Psoas muscle (tissue), 8 donors: Measurements from ENCODE around the gene HNRNPUL2. TPM values are rescaled to one million over a fixed set of nuclear protein-coding genes. Genes with fewer than 3 reads are reported as not detected.

ENCODE experiments used
- ATAC-seq, 4 donors: fragments of 200-7000 bp; cut with Tn5 transposase; one replicate each; pipeline ENCODE4 v1.9.1; 2020; ENCODE audit warnings: moderate library complexity in 3 of 4, mild to moderate bottlenecking in 2 of 4
- DNase-seq, 2 donors: peaks; one replicate each; pipeline ENCODE4 v3.0.0-alpha.2; 2020
- H3K27ac ChIP-seq: fragments of 200-600 bp; one replicate; pipeline ENCODE4 v1.8.0; 2022
- H3K27me3 ChIP-seq, 3 donors: fragments of 200-600 bp in 1 of 3; one replicate each; pipeline versions ENCODE4 v1.6.1 to v1.8.0; 2013 to 2022; ENCODE audit warnings: low read length in 2 of 3, mild to moderate bottlenecking in 2 of 3, moderate library complexity in 1 of 3; ENCODE audit not compliant: insufficient read depth in 3 of 3
- H3K36me3 ChIP-seq, 2 donors: fragments of 200-600 bp in 1 of 2; one replicate each; pipeline versions ENCODE4 v1.6.1 to v1.8.0; 2013 to 2022; ENCODE audit warnings: low read depth in 1 of 2, mild to moderate bottlenecking in 1 of 2, moderate library complexity in 1 of 2; ENCODE audit not compliant: insufficient read depth in 1 of 2
- H3K4me1 ChIP-seq: fragments of 200-600 bp; one replicate; pipeline ENCODE4 v1.8.0; 2022
- H3K4me3 ChIP-seq: fragments of 200-600 bp; one replicate; pipeline ENCODE4 v1.8.0; 2022; ENCODE audit warnings: mild to moderate bottlenecking
- H3K9me3 ChIP-seq: fragments of 200-600 bp; one replicate; pipeline ENCODE4 v1.8.0; 2022
- WGBS, 3 donors: extraction: QIAGEN DNeasy Blood & Tissue Kit; methylation state at CpG; one replicate each; pipeline versions ENCODE4 v1.1.6 to v1.1.7; 2013; 5-methylcytosine and 5-hydroxymethylcytosine counted together
- intact Hi-C, 2 donors: fragments of 100-400 bp; cut with DNase I; formaldehyde crosslinking; loops; one replicate each; pipeline versions ENCODE4 v1.11.0 to v1.14.2; 2022
- long read RNA-seq, 2 donors: library from polyadenylated mRNA; unstranded; transcript quantifications; one replicate each; pipeline ENCODE4 v2.0.0, GENCODE V29; 2021
- polyA plus RNA-seq, 3 donors: library from polyadenylated mRNA; stranded (reverse); fragments of 200-250 nt; gene quantifications; one replicate each; pipeline ENCODE4 v1.2.3, GENCODE V29; 2013
- total RNA-seq, 4 donors: library from RNA; stranded (reverse); fragmentation: NEBNext Ultra II Directional in 2 of 4; extraction: Animal tissue kit (Norgen Biotek cat#: 25700) in 2 of 4; gene quantifications; one replicate each; pipeline versions ENCODE4 v1.2.1 to v1.2.4, GENCODE V29; 2021 to 2023
- TF ChIP-seq, protein P1 (sequence below): fragments of 200-600 bp; IDR thresholded peaks from one replicate; pipeline ENCODE4 v1.8.0; 2022; ENCODE audit warnings: antibody characterized with exemption
- donor health status: healthy with polysubstance abuse.
- donor health status: DM: no; HTN: no; CAD: no; lungs with moderate emphysema.
- donor health status: Bipolar disorder and iron deficiency.
- donor health status: healthy.
- donor health status: DM: yes; HTN: yes; CAD: no.
- donor health status: DM: no; HTN: no; CAD: no.
- donor health status: DM: no; HTN: no; CAD: no.
- donor health status: DM: yes; HTN: yes; CAD: no.

Gene HNRNPUL2
- total RNA-seq = 10 to 100 TPM; 27.2 to 39.7 (median 31.4) TPM
- polyA plus RNA-seq = 10 to 100 TPM; 23.8 to 35.1 (median 25.0) TPM
- long read RNA-seq, donor 1, full-length matches to known transcripts = 1 of 6 reads
- long read RNA-seq, donor 1, partial matches to known transcripts = 0 of 6 reads
- long read RNA-seq, donor 1, other reads (novel, unspliced or antisense) = 5 of 6 reads
- long read RNA-seq, donor 2, full-length matches to known transcripts = 1 of 7 reads
- long read RNA-seq, donor 2, partial matches to known transcripts = 0 of 7 reads
- long read RNA-seq, donor 2, other reads (novel, unspliced or antisense) = 6 of 7 reads

DNA sequence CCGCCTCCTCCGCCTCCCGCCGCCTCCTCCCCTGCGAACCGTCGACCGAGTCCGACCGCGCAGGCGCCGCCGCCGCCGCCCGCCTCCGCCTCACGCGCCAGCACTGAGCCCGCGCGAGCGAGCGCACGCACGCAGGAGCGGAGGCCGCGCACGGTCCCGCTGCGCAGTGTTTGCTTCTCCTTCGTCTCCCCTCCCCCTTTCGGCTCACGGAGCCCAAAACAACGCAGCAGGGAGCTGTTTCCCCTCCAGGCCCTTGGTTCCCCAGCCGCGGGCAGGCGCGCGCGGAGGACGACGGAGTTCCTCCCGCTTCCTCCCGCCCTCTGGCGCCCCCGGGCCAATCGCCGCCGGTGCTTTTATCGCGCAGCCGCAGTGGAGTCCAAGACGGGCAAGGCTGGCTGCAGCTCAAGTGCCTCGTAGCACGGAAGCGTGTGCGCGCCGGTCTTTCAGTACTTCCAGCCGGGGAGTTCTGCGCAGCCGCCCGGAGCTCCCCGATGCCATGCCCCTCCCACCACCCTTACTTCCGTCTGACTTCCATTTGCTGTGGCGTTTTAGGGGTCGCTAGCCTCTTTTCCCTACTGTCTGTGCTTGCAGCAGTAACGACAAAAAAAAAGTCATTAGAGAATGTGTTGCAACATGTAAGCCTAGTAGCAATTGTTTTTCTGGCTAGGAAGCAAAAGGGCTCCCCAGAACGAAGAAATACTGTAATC, at the start of gene HNRNPUL2:
HNRNPUL2 (minus strand) TSS at position 293 of the 707 bp plus-strand sequence. CDS start 301 bp downstream, outside the sequence.
- H3K9me3 ChIP-seq = no peaks in the 10 kb centered on the region
- WGBS, 3 donors = 0% methylated on average over 48 to 72 of the region's 72 CpGs
- TF ChIP-seq, protein P1, sequence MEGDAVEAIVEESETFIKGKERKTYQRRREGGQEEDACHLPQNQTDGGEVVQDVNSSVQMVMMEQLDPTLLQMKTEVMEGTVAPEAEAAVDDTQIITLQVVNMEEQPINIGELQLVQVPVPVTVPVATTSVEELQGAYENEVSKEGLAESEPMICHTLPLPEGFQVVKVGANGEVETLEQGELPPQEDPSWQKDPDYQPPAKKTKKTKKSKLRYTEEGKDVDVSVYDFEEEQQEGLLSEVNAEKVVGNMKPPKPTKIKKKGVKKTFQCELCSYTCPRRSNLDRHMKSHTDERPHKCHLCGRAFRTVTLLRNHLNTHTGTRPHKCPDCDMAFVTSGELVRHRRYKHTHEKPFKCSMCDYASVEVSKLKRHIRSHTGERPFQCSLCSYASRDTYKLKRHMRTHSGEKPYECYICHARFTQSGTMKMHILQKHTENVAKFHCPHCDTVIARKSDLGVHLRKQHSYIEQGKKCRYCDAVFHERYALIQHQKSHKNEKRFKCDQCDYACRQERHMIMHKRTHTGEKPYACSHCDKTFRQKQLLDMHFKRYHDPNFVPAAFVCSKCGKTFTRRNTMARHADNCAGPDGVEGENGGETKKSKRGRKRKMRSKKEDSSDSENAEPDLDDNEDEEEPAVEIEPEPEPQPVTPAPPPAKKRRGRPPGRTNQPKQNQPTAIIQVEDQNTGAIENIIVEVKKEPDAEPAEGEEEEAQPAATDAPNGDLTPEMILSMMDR = no peak
- peak within 1 kb of the TSS; percentile 76 for H3K4me3 ChIP-seq
- peak; percentile 99 for DNase-seq
- H3K27me3 ChIP-seq = no peaks in the 10 kb centered on the region
- peak within 1 kb of the TSS; percentile 98 for H3K27ac ChIP-seq
- intact Hi-C loops = loop anchor here (5.0 kb wide), 2 partner anchors 35 to 40 kb away; partner anchors contain the start of gene POLR2G (in 1 of the 2)
- peak; percentile 92 to 94 (median 94) for ATAC-seq
- H3K4me1 ChIP-seq = peaks cover 38% of the 10 kb centered on the region
- peaks cover 7 to 36% of the 10 kb centered on the region in 2 donors for H3K36me3 ChIP-seq

- Histone ChIP-seq H3K4me1 (peaks cover 11% of the 10 kb centered on the region), H3K27ac (no peak overlapping the region), H3K9me3 (no peaks in the 10 kb centered on the region), H3K27me3 (no peaks in the 10 kb centered on the region), H3K4me3 (no peak overlapping the region), H3K36me3 (peaks cover 0 to 57% of the 10 kb centered on the region in 2 donors)
- 90 to 91% (median 90%) methylated on average over 17 of the region's 17 CpGs for whole genome bisulfite sequencing, 3 donors
- DNase-seq (no peak), ATAC-seq (no peak)
- TF ChIP-seq, protein P1 = no peak
- intact Hi-C loops = no loop called here
These were observed 48.4 kb upstream of the HNRNPUL2 start for GRCh38 chr11:62775646-62776045.

GRCh38 chr11:62774407-62774806, 47.1 kb upstream of the HNRNPUL2 start:
- intact Hi-C loops = no loop called here
- TF ChIP-seq, protein P1 = no peak

GRCh38 chr11:62771144-62772021, 44.1 kb upstream of the HNRNPUL2 start, which contains the start of gene TAF6L:
TSS of gene TAF6L (plus strand) at chr11:62771396. CDS start at chr11:62775784, 4,388 bp downstream.
- H3K9me3 ChIP-seq = no peaks in the 10 kb centered on the region
- H3K4me3 ChIP-seq = peak within 1 kb of the TSS; percentile 86
- DNase-seq (peak; percentile 98 to 99), ATAC-seq (peak; percentile 96 to 98 (median 96))
- H3K36me3 ChIP-seq = peaks cover 4 to 38% of the 10 kb centered on the region in 2 donors
- H3K27ac ChIP-seq = peak within 1 kb of the TSS; percentile 98
- WGBS, 3 donors = 1 to 3% (median 2%) methylated on average over 46 to 60 of the region's 60 CpGs
- no peaks in the 10 kb centered on the region for H3K27me3 ChIP-seq
- intact Hi-C loops = no loop called here
- TF ChIP-seq, protein P1 = no peak
- peaks cover 27% of the 10 kb centered on the region for H3K4me1 ChIP-seq

More at GRCh38 chr11:62774407-62774806, 47.1 kb upstream of the HNRNPUL2 start:
- no peaks in the 10 kb centered on the region for H3K9me3 ChIP-seq
- H3K36me3 ChIP-seq = peaks cover 0 to 45% of the 10 kb centered on the region in 2 donors
- H3K27ac ChIP-seq = no peak overlapping the region
- H3K4me3 ChIP-seq = no peak overlapping the region
- peaks cover 24% of the 10 kb centered on the region for H3K4me1 ChIP-seq
- 86 to 88% (median 87%) methylated on average over 6 of the region's 6 CpGs for WGBS, 3 donors
- ATAC-seq (no peak), DNase-seq (no peak)
- no peaks in the 10 kb centered on the region for H3K27me3 ChIP-seq
